Measurements from ENCODE around the gene C10orf53.

The C10orf53 gene

GRCh38 chr10:49691588-49691987, 12.1 kb downstream of the C10orf53 start:
- Histone ChIP-seq H3K27ac (replicated peaks) (no peak overlapping the region), H3K4me3 (replicated peaks; ENCODE audit: insufficient read depth, low read length) (no peak overlapping the region), H3K27me3 (ENCODE audit: insufficient read depth, poor library complexity, severe bottlenecking) (peaks cover 24% of the 10 kb centered on the region)
- no peak for DNase-seq (ENCODE audit: low read depth in 1 of 2, low spot score in 1 of 2)
- no peak for TF ChIP-seq REST (IDR thresholded peaks at IDR 0.05; ENCODE audit: insufficient replicate concordance, low read depth)
- TF ChIP-seq POLR2AphosphoS5 (IDR thresholded peaks at IDR 0.05; ENCODE audit: low read depth): no peak
- no peak for TF ChIP-seq CTCF (IDR thresholded peaks at IDR 0.05; ENCODE audit: insufficient read depth, low read length)
- TF ChIP-seq GABPA (IDR thresholded peaks at IDR 0.05; ENCODE audit: low read depth): no peak
- no peak for TF ChIP-seq SPI1 (IDR thresholded peaks at IDR 0.05; ENCODE audit: borderline replicate concordance, low read depth)

- peaks cover 20% of the 10 kb centered on the region for H3K27me3 ChIP-seq (ENCODE audit: insufficient read depth, poor library complexity, severe bottlenecking)
- H3K27ac ChIP-seq (replicated peaks): no peak overlapping the region
- DNase-seq (ENCODE audit: low read depth in 1 of 2, low spot score in 1 of 2): no peak
- no peak for TF ChIP-seq GABPA (IDR thresholded peaks at IDR 0.05; ENCODE audit: low read depth)
- TF ChIP-seq REST (IDR thresholded peaks at IDR 0.05; ENCODE audit: insufficient replicate concordance, low read depth): no peak
- TF ChIP-seq POLR2AphosphoS5 (IDR thresholded peaks at IDR 0.05; ENCODE audit: low read depth): no peak
- no peak for TF ChIP-seq CTCF (IDR thresholded peaks at IDR 0.05; ENCODE audit: insufficient read depth, low read length)
- no peak for TF ChIP-seq SPI1 (IDR thresholded peaks at IDR 0.05; ENCODE audit: borderline replicate concordance, low read depth)
- H3K4me3 ChIP-seq (replicated peaks; ENCODE audit: insufficient read depth, low read length): no peak overlapping the region
These were observed 15.0 kb downstream of the C10orf53 start for GRCh38 chr10:49694466-49694865.

- Histone ChIP-seq H3K27me3 (ENCODE audit: insufficient read depth, poor library complexity, severe bottlenecking) (peaks cover 4% of the 10 kb centered on the region), H3K27ac (replicated peaks) (no peak overlapping the region)
- TF ChIP-seq GABPA (IDR thresholded peaks at IDR 0.05; ENCODE audit: low read depth): no peak
- TF ChIP-seq POLR2AphosphoS5 (IDR thresholded peaks at IDR 0.05; ENCODE audit: low read depth): no peak
- no peak for TF ChIP-seq REST (IDR thresholded peaks at IDR 0.05; ENCODE audit: insufficient replicate concordance, low read depth)
- TF ChIP-seq CTCF (IDR thresholded peaks at IDR 0.05; ENCODE audit: insufficient read depth, low read length): no peak
- TF ChIP-seq SPI1 (IDR thresholded peaks at IDR 0.05; ENCODE audit: borderline replicate concordance, low read depth): no peak
These were observed 16.9 kb downstream of the C10orf53 start for GRCh38 chr10:49696311-49696710.

More at GRCh38 chr10:49696311-49696710, 16.9 kb downstream of the C10orf53 start:
- no peak for DNase-seq (ENCODE audit: low read depth in 1 of 2, low spot score in 1 of 2)
- no peak overlapping the region for H3K4me3 ChIP-seq (replicated peaks; ENCODE audit: insufficient read depth, low read length)
